ENCODE data around the gene CELSR1.

The CELSR1 gene

GRCh38 chr22:46481386-46481785 lies 56.0 kb downstream of the CELSR1 start:
- WGBS (ENCODE audit: extremely low coverage, insufficient coverage, low lambda C conversion rate): no CpG with 5 or more reads among the region's 6 CpGs
- no peak overlapping the region for H2BK15ac ChIP-seq (replicated peaks; ENCODE audit: low read depth)
- H2AK5ac ChIP-seq (ENCODE audit: low read length): no peak overlapping the region
- no peak overlapping the region for H4K5ac ChIP-seq (ENCODE audit: low read length)
- H3K18ac ChIP-seq (ENCODE audit: low read length): no peak overlapping the region
- no peak overlapping the region for H3K4me2 ChIP-seq (ENCODE audit: low read length)
- H3K27me3 ChIP-seq (ENCODE audit: insufficient read depth, low read length, poor library complexity): no peaks in the 10 kb centered on the region
- no peak overlapping the region for H2BK120ac ChIP-seq (ENCODE audit: low read depth, low read length)
- H3K79me1 ChIP-seq (ENCODE audit: low read length): no peaks in the 10 kb centered on the region
- no peak overlapping the region for H2BK5ac ChIP-seq (ENCODE audit: low read length)
- no peak overlapping the region for H3K4me3 ChIP-seq (ENCODE audit: low read length)
- no peak for DNase-seq
- H3K4ac ChIP-seq (ENCODE audit: low read depth, low read length): no peak overlapping the region
- H3K36me3 ChIP-seq (ENCODE audit: control insufficient read depth, insufficient read depth, low read length): no peaks in the 10 kb centered on the region
- no peak overlapping the region for H3K9ac ChIP-seq (ENCODE audit: low read length)
- H3K4me1 ChIP-seq (ENCODE audit: control insufficient read depth, low read depth, low read length): peaks cover 2% of the 10 kb centered on the region
- no peaks in the 10 kb centered on the region for H3K79me2 ChIP-seq (ENCODE audit: control insufficient read depth, insufficient read depth, low read length)
- H3K23ac ChIP-seq (ENCODE audit: low read length): no peak overlapping the region
- H4K8ac ChIP-seq (ENCODE audit: low read depth, low read length): no peak overlapping the region
- H3K27ac ChIP-seq (ENCODE audit: low read depth, low read length): no peak overlapping the region
- H3K56ac ChIP-seq (ENCODE audit: low read length): no peak overlapping the region

DNA sequence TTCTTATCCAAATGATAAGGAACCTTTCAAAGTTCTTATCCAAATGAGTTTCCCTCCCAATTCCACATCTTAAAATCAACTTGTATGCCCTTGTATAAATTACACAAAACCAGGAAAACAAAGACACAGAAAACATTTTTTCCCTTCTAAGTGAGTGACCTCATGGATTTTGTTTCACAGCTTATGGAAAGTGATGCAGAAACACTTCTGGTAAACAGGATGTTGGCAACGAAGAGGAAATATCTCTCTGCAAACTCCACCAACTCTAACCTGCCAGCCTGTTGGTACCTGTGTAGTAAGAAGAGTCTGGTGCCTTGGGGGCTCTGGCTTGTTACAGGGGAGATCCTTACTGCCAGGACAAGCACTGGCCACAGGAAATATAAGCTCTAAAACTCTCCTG lies 57.0 kb downstream of the CELSR1 start:
- no peak overlapping the region for H2AK5ac ChIP-seq (ENCODE audit: low read length)
- no peak for DNase-seq
- no peaks in the 10 kb centered on the region for H3K79me1 ChIP-seq (ENCODE audit: low read length)
- H3K23ac ChIP-seq (ENCODE audit: low read length): no peak overlapping the region
- H3K27me3 ChIP-seq (ENCODE audit: insufficient read depth, low read length, poor library complexity): no peaks in the 10 kb centered on the region
- no peak overlapping the region for H2BK120ac ChIP-seq (ENCODE audit: low read depth, low read length)
- no peak overlapping the region for H3K9ac ChIP-seq (ENCODE audit: low read length)
- no peak overlapping the region for H2BK15ac ChIP-seq (replicated peaks; ENCODE audit: low read depth)
- H3K4ac ChIP-seq (ENCODE audit: low read depth, low read length): no peak overlapping the region
- no peaks in the 10 kb centered on the region for H3K79me2 ChIP-seq (ENCODE audit: control insufficient read depth, insufficient read depth, low read length)
- no peak overlapping the region for H4K8ac ChIP-seq (ENCODE audit: low read depth, low read length)
- H3K56ac ChIP-seq (ENCODE audit: low read length): no peak overlapping the region
- no peak overlapping the region for H3K4me2 ChIP-seq (ENCODE audit: low read length)
- H3K36me3 ChIP-seq (ENCODE audit: control insufficient read depth, insufficient read depth, low read length): no peaks in the 10 kb centered on the region
- H3K18ac ChIP-seq (ENCODE audit: low read length): no peak overlapping the region
- WGBS (ENCODE audit: extremely low coverage, insufficient coverage, low lambda C conversion rate): no CpG with 5 or more reads among the region's 1 CpG
- no peak overlapping the region for H2BK5ac ChIP-seq (ENCODE audit: low read length)
- H3K4me1 ChIP-seq (ENCODE audit: control insufficient read depth, low read depth, low read length): peaks cover 2% of the 10 kb centered on the region
- no peak overlapping the region for H3K4me3 ChIP-seq (ENCODE audit: low read length)
- H4K5ac ChIP-seq (ENCODE audit: low read length): no peak overlapping the region
- H3K27ac ChIP-seq (ENCODE audit: low read depth, low read length): no peak overlapping the region

DNA sequence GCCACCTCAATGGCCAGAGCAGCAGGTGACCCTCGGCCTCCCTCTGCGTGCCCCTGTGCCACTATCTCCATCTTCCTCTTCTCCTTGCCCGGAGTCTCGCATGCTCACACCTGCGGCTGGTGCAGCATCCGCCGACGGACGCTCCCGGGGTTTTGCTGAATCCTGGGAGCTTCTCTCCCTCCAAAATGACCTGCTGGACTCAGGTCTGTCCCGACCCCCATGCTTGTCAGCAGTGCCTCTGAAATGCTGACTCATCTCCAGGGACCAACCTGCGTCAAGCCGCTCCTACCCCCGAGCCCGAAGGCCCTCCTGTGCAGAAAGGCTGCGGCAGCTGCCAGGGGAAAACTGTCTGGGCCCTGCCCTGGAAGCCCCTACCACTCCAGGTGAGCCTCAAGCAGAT lies 58.4 kb downstream of the CELSR1 start:
- peak overlapping the region; percentile 26 for H2BK5ac ChIP-seq (ENCODE audit: low read length)
- H4K8ac ChIP-seq (ENCODE audit: low read depth, low read length): no peak overlapping the region
- no peak overlapping the region for H3K9ac ChIP-seq (ENCODE audit: low read length)
- H2BK15ac ChIP-seq (replicated peaks; ENCODE audit: low read depth): no peak overlapping the region
- no peak overlapping the region for H3K4ac ChIP-seq (ENCODE audit: low read depth, low read length)
- H3K79me2 ChIP-seq (ENCODE audit: control insufficient read depth, insufficient read depth, low read length): no peaks in the 10 kb centered on the region
- H3K27me3 ChIP-seq (ENCODE audit: insufficient read depth, low read length, poor library complexity): no peaks in the 10 kb centered on the region
- H4K5ac ChIP-seq (ENCODE audit: low read length): no peak overlapping the region
- H2AK5ac ChIP-seq (ENCODE audit: low read length): no peak overlapping the region
- no peak overlapping the region for H3K4me2 ChIP-seq (ENCODE audit: low read length)
- H3K79me1 ChIP-seq (ENCODE audit: low read length): no peaks in the 10 kb centered on the region
- H3K36me3 ChIP-seq (ENCODE audit: control insufficient read depth, insufficient read depth, low read length): no peaks in the 10 kb centered on the region
- peak overlapping the region; percentile 45 for H3K56ac ChIP-seq (ENCODE audit: low read length)
- H3K18ac ChIP-seq (ENCODE audit: low read length): peak overlapping the region; percentile 28
- DNase-seq: peak; percentile 46
- H3K4me3 ChIP-seq (ENCODE audit: low read length): no peak overlapping the region
- H3K4me1 ChIP-seq (ENCODE audit: control insufficient read depth, low read depth, low read length): peaks cover 2% of the 10 kb centered on the region
- H2BK120ac ChIP-seq (ENCODE audit: low read depth, low read length): no peak overlapping the region
- H3K23ac ChIP-seq (ENCODE audit: low read length): no peak overlapping the region
- H3K27ac ChIP-seq (ENCODE audit: low read depth, low read length): peak overlapping the region; percentile 13
- WGBS (ENCODE audit: extremely low coverage, insufficient coverage, low lambda C conversion rate): no CpG with 5 or more reads among the region's 16 CpGs

- H3K9ac ChIP-seq (ENCODE audit: low read length): no peak overlapping the region
- H2BK15ac ChIP-seq (replicated peaks; ENCODE audit: low read depth): no peak overlapping the region
- no peaks in the 10 kb centered on the region for H3K27me3 ChIP-seq (ENCODE audit: insufficient read depth, low read length, poor library complexity)
- no peak for DNase-seq
- no peak overlapping the region for H3K23ac ChIP-seq (ENCODE audit: low read length)
- no peak overlapping the region for H2AK5ac ChIP-seq (ENCODE audit: low read length)
- no peak overlapping the region for H3K27ac ChIP-seq (ENCODE audit: low read depth, low read length)
- H3K79me1 ChIP-seq (ENCODE audit: low read length): no peaks in the 10 kb centered on the region
- no peak overlapping the region for H2BK5ac ChIP-seq (ENCODE audit: low read length)
- no peak overlapping the region for H2BK120ac ChIP-seq (ENCODE audit: low read depth, low read length)
- no peak overlapping the region for H4K8ac ChIP-seq (ENCODE audit: low read depth, low read length)
- H4K5ac ChIP-seq (ENCODE audit: low read length): no peak overlapping the region
- peaks cover 2% of the 10 kb centered on the region for H3K4me1 ChIP-seq (ENCODE audit: control insufficient read depth, low read depth, low read length)
- no peak overlapping the region for H3K4me3 ChIP-seq (ENCODE audit: low read length)
- H3K56ac ChIP-seq (ENCODE audit: low read length): no peak overlapping the region
- no peak overlapping the region for H3K18ac ChIP-seq (ENCODE audit: low read length)
- no peaks in the 10 kb centered on the region for H3K79me2 ChIP-seq (ENCODE audit: control insufficient read depth, insufficient read depth, low read length)
- H3K4me2 ChIP-seq (ENCODE audit: low read length): no peak overlapping the region
- WGBS (ENCODE audit: extremely low coverage, insufficient coverage, low lambda C conversion rate): no CpG with 5 or more reads among the region's 17 CpGs
- H3K36me3 ChIP-seq (ENCODE audit: control insufficient read depth, insufficient read depth, low read length): no peaks in the 10 kb centered on the region
- no peak overlapping the region for H3K4ac ChIP-seq (ENCODE audit: low read depth, low read length)
Measured at GRCh38 chr22:46478083-46478551, 59.3 kb downstream of the CELSR1 start.

- H2BK5ac ChIP-seq (ENCODE audit: low read length): no peak overlapping the region
- H3K56ac ChIP-seq (ENCODE audit: low read length): no peak overlapping the region
- H3K4me1 ChIP-seq (ENCODE audit: control insufficient read depth, low read depth, low read length): peaks cover 2% of the 10 kb centered on the region
- H3K27me3 ChIP-seq (ENCODE audit: insufficient read depth, low read length, poor library complexity): no peaks in the 10 kb centered on the region
- H3K79me1 ChIP-seq (ENCODE audit: low read length): no peaks in the 10 kb centered on the region
- H4K8ac ChIP-seq (ENCODE audit: low read depth, low read length): no peak overlapping the region
- no CpG with 5 or more reads among the region's 8 CpGs for WGBS (ENCODE audit: extremely low coverage, insufficient coverage, low lambda C conversion rate)
- no peak overlapping the region for H3K4me3 ChIP-seq (ENCODE audit: low read length)
- H3K79me2 ChIP-seq (ENCODE audit: control insufficient read depth, insufficient read depth, low read length): no peaks in the 10 kb centered on the region
- no peak overlapping the region for H3K18ac ChIP-seq (ENCODE audit: low read length)
- no peak overlapping the region for H3K4ac ChIP-seq (ENCODE audit: low read depth, low read length)
- DNase-seq: no peak
- no peak overlapping the region for H2AK5ac ChIP-seq (ENCODE audit: low read length)
- H3K9ac ChIP-seq (ENCODE audit: low read length): no peak overlapping the region
- H2BK120ac ChIP-seq (ENCODE audit: low read depth, low read length): no peak overlapping the region
- no peak overlapping the region for H4K5ac ChIP-seq (ENCODE audit: low read length)
- no peaks in the 10 kb centered on the region for H3K36me3 ChIP-seq (ENCODE audit: control insufficient read depth, insufficient read depth, low read length)
- no peak overlapping the region for H3K23ac ChIP-seq (ENCODE audit: low read length)
- no peak overlapping the region for H2BK15ac ChIP-seq (replicated peaks; ENCODE audit: low read depth)
- H3K27ac ChIP-seq (ENCODE audit: low read depth, low read length): no peak overlapping the region
- H3K4me2 ChIP-seq (ENCODE audit: low read length): no peak overlapping the region
Measured at GRCh38 chr22:46476547-46476941, 60.9 kb downstream of the CELSR1 start.

GRCh38 chr22:46473896-46474557 lies 63.4 kb downstream of the CELSR1 start:
- H2AK5ac ChIP-seq (ENCODE audit: low read length): no peak overlapping the region
- H3K4me3 ChIP-seq (ENCODE audit: low read length): no peak overlapping the region
- no peak overlapping the region for H2BK5ac ChIP-seq (ENCODE audit: low read length)
- no peaks in the 10 kb centered on the region for H3K79me1 ChIP-seq (ENCODE audit: low read length)
- no peak overlapping the region for H3K4ac ChIP-seq (ENCODE audit: low read depth, low read length)
- H3K4me2 ChIP-seq (ENCODE audit: low read length): no peak overlapping the region
- H3K27ac ChIP-seq (ENCODE audit: low read depth, low read length): no peak overlapping the region
- WGBS (ENCODE audit: extremely low coverage, insufficient coverage, low lambda C conversion rate): no CpG with 5 or more reads among the region's 20 CpGs
- no peak overlapping the region for H3K23ac ChIP-seq (ENCODE audit: low read length)
- peaks cover 2% of the 10 kb centered on the region for H3K4me1 ChIP-seq (ENCODE audit: control insufficient read depth, low read depth, low read length)
- no peak overlapping the region for H3K9ac ChIP-seq (ENCODE audit: low read length)
- H3K27me3 ChIP-seq (ENCODE audit: insufficient read depth, low read length, poor library complexity): no peaks in the 10 kb centered on the region
- no peak overlapping the region for H3K18ac ChIP-seq (ENCODE audit: low read length)
- DNase-seq: no peak
- H3K56ac ChIP-seq (ENCODE audit: low read length): no peak overlapping the region
- H3K79me2 ChIP-seq (ENCODE audit: control insufficient read depth, insufficient read depth, low read length): no peaks in the 10 kb centered on the region
- no peak overlapping the region for H4K8ac ChIP-seq (ENCODE audit: low read depth, low read length)
- no peak overlapping the region for H2BK15ac ChIP-seq (replicated peaks; ENCODE audit: low read depth)
- H2BK120ac ChIP-seq (ENCODE audit: low read depth, low read length): no peak overlapping the region
- H4K5ac ChIP-seq (ENCODE audit: low read length): no peak overlapping the region
- no peaks in the 10 kb centered on the region for H3K36me3 ChIP-seq (ENCODE audit: control insufficient read depth, insufficient read depth, low read length)

All from mesendoderm (in vitro differentiated cells).